ENCODE measurements around the gene GTF2IRD1. TPM values are rescaled to one million over a fixed set of nuclear protein-coding genes. Genes with fewer than 3 reads are reported as not detected.
A peak's percentile ranks its signal among the peaks of the same experiment; 100 is the strongest.

GTF2IRD1 gene
- total RNA-seq, 1 donor from 2014 or later, result 7.5 TPM

- peak overlapping the region; percentile 90 to 95 for H3K27ac ChIP-seq
- H3K9me3 ChIP-seq, result no peaks in the 10 kb centered on the region
- TF ChIP-seq CTCF (IDR thresholded peaks at IDR 0.05), result no peak
- peaks cover 25 to 44% of the 10 kb centered on the region in 2 donors for H3K4me1 ChIP-seq
- no peaks in the 10 kb centered on the region for H3K36me3 ChIP-seq
- H3K4me3 ChIP-seq, result peak overlapping the region in 1 of 2 donors; percentile 14
- intact Hi-C loops (cut with DNase I), result no loop called here
- no peaks in the 10 kb centered on the region for H3K27me3 ChIP-seq
- DNase-seq (ENCODE audit: low spot score in 2 of 2), result peak in 1 of 2 donors; percentile 74
Observed at GRCh38 chr7:74479066-74479781, 25.5 kb downstream of the GTF2IRD1 start.

- intact Hi-C loops (cut with DNase I), result loop anchor here (1.0 to 5.0 kb wide), 2 partner anchors 26 to 228 kb away; partner anchors contain the start of gene RFC2
- H3K4me3 ChIP-seq, result peak overlapping the region; percentile 45 to 57
- peak overlapping the region; percentile 90 to 95 for H3K27ac ChIP-seq
- DNase-seq (ENCODE audit: low spot score in 2 of 2), result peak; percentile 59 to 94
- H3K4me1 ChIP-seq, result peaks cover 25 to 44% of the 10 kb centered on the region in 2 donors
- H3K9me3 ChIP-seq, result no peaks in the 10 kb centered on the region
- no peaks in the 10 kb centered on the region for H3K27me3 ChIP-seq
- TF ChIP-seq CTCF (IDR thresholded peaks at IDR 0.05), result no peak
- no peaks in the 10 kb centered on the region for H3K36me3 ChIP-seq
Observed at GRCh38 chr7:74479961-74480829, 26.5 kb downstream of the GTF2IRD1 start.

DNA sequence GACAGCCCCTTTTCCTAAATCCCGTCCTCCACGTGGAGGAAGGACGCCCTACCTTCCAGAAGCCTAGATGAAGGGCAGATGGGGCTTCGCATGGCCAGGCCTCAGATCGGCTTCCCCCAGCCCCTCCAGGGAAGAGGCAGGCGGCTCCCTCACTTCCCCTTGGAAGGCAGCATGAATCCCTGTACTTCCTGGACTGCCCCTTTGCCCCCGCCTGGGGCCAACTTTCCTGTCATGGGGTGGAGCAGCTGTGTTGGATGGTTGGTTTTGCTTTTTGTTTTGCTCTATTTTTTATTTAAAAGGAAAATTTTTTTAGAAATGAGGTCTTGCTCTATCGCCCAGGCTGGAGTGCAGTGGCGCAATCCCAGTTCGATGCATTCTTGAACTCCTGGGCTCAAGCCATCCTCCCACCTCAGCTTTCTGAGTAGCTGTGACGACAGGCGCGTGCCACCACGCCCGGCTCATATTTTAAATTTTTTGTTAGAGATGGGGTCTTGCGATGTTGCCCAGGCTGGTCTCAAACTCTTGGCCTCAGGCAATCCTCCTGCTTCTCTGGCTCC, 27.2 kb downstream of the GTF2IRD1 start:
- Histone ChIP-seq H3K36me3 (no peaks in the 10 kb centered on the region), H3K4me3 (peak overlapping the region; percentile 45 to 57), H3K9me3 (no peaks in the 10 kb centered on the region), H3K4me1 (peaks cover 25 to 44% of the 10 kb centered on the region in 2 donors), H3K27me3 (no peaks in the 10 kb centered on the region), H3K27ac (peak overlapping the region; percentile 90 to 95)
- intact Hi-C loops (cut with DNase I), result loop anchor here (1.0 to 5.0 kb wide), 2 partner anchors 27 to 229 kb away; partner anchors contain the start of gene RFC2
- TF ChIP-seq CTCF (IDR thresholded peaks at IDR 0.05), result no peak
- peak in 1 of 2 donors; percentile 80 for DNase-seq (ENCODE audit: low spot score in 2 of 2)

DNA sequence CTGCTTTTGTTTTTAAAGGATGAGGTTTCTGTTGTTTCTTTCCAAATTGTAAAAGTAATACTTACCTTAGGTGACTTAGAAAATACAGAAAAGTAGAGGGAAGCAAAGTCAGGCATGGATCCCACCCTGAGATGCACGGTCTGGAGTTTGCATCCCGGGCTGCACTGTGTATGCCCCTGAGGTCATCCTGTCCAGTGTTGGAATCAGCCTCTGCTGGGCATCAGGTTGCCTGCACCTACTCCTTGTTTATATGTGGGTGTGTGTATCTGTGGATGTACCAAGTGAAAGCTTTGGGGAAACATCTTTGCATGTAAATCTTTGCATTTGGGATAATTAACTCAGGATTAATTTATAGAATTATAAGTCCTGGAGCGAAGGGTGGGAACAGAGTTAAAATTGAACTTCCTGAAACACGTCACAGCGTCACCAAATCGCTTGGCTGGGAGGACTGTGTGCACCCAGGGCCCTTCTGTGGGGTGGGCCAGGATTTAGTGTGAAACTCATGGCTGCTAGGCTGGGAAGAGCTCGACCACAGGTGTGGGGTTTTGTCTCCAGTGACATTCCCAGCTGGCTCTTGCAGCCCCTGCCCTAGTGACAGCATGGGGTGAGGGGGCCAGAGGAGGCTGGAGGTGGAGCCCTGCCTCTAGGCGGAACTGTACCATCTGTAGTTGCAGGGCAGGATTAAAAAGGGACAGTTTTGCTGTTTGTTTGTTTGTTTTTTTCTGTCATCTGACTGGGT, 27.9 kb downstream of the GTF2IRD1 start:
- Histone ChIP-seq H3K4me1 (peaks cover 25 to 44% of the 10 kb centered on the region in 2 donors), H3K4me3 (no peak overlapping the region), H3K36me3 (no peaks in the 10 kb centered on the region), H3K27ac (peak overlapping the region; percentile 90 to 95), H3K27me3 (no peaks in the 10 kb centered on the region), H3K9me3 (no peaks in the 10 kb centered on the region)
- TF ChIP-seq CTCF (IDR thresholded peaks at IDR 0.05), result no peak
- no peak for DNase-seq (ENCODE audit: low spot score in 2 of 2)
- intact Hi-C loops (cut with DNase I), result loop anchor here (5.0 kb wide), 1 partner anchor 229 kb away; the partner anchor contains the start of gene RFC2

- TF ChIP-seq CTCF (IDR thresholded peaks at IDR 0.05), result no peak
- Histone ChIP-seq H3K27me3 (no peaks in the 10 kb centered on the region), H3K36me3 (no peaks in the 10 kb centered on the region), H3K4me3 (no peak overlapping the region), H3K9me3 (no peaks in the 10 kb centered on the region), H3K4me1 (peaks cover 25 to 44% of the 10 kb centered on the region in 2 donors), H3K27ac (peak overlapping the region in 1 of 2 donors; percentile 5)
- no peak for DNase-seq (ENCODE audit: low spot score in 2 of 2)
- intact Hi-C loops (cut with DNase I), result loop anchor here (5.0 kb wide), 1 partner anchor 230 kb away; the partner anchor contains the start of gene RFC2
Observed at GRCh38 chr7:74482197-74482467, 28.4 kb downstream of the GTF2IRD1 start.
